A204.1 (cell line): ENCODE measurements around the gene VSIG10.
"Not testable (repeated sequence)": the region's sequence is repeated elsewhere in the genome, so short reads cannot be mapped to it uniquely, and the experiment has no call there.

Experiments
- FAIRE-seq: peaks from 2 replicates; lab custom pipeline; 2012; peaks lifted over from hg19 to GRCh38; lab: Jason Lieb, UNC

VSIG10 gene

GRCh38 chr12:118103601-118104382 is at the start of gene VSIG10:
TSS of gene VSIG10 (minus strand) at chr12:118104011. CDS start at chr12:118103671, 340 bp downstream.
- no peak for FAIRE-seq

- FAIRE-seq, result no peak
Observed at GRCh38 chr12:118151755-118152154, 47.9 kb upstream of the VSIG10 start.

GRCh38 chr12:118150625-118151024 is 46.8 kb upstream of the VSIG10 start:
- no peak for FAIRE-seq

GRCh38 chr12:118148287-118148686 is 44.5 kb upstream of the VSIG10 start:
- FAIRE-seq, result no peak

- no peak for FAIRE-seq
Observed at GRCh38 chr12:118145798-118146156, 42.0 kb upstream of the VSIG10 start.

GRCh38 chr12:118145113-118145797 is 41.4 kb upstream of the VSIG10 start:
- no peak for FAIRE-seq

GRCh38 chr12:118144499-118144898 is 40.7 kb upstream of the VSIG10 start:
- no peak for FAIRE-seq

GRCh38 chr12:118140825-118141224 is 37.0 kb upstream of the VSIG10 start:
- no peak for FAIRE-seq

- no peak for FAIRE-seq
Observed at GRCh38 chr12:118137148-118137678, 33.4 kb upstream of the VSIG10 start.

- FAIRE-seq, result no peak
Observed at GRCh38 chr12:118136559-118137003, 32.8 kb upstream of the VSIG10 start.

GRCh38 chr12:118135788-118136558 is 32.2 kb upstream of the VSIG10 start, which contains the start of gene PEBP1:
TSS of gene PEBP1 (plus strand) at chr12:118136124. CDS start at chr12:118136210, 86 bp downstream.
- no peak for FAIRE-seq

- FAIRE-seq, result not testable (repeated sequence)
Observed at GRCh38 chr12:118129436-118129835, 25.6 kb upstream of the VSIG10 start.

- no peak for FAIRE-seq
Observed at GRCh38 chr12:118127867-118128266, 24.1 kb upstream of the VSIG10 start.

GRCh38 chr12:118126119-118126757 is 22.4 kb upstream of the VSIG10 start:
- FAIRE-seq, result no peak

- no peak for FAIRE-seq
Observed at GRCh38 chr12:118125743-118126118, 21.9 kb upstream of the VSIG10 start.

GRCh38 chr12:118124333-118124874 is 20.6 kb upstream of the VSIG10 start:
- FAIRE-seq, result no peak

GRCh38 chr12:118122264-118122663 is 18.5 kb upstream of the VSIG10 start:
- no peak for FAIRE-seq

- FAIRE-seq, result no peak
Observed at GRCh38 chr12:118120579-118121363, 17.0 kb upstream of the VSIG10 start.

GRCh38 chr12:118119449-118119879 is 15.7 kb upstream of the VSIG10 start:
- no peak for FAIRE-seq

GRCh38 chr12:118109088-118109487 is 5.3 kb upstream of the VSIG10 start:
- FAIRE-seq, result no peak

GRCh38 chr12:118107694-118108093 is 3.9 kb upstream of the VSIG10 start:
- FAIRE-seq, result no peak
